ENCODE measurements around the gene LARP1B. TPM values are rescaled to one million over a fixed set of nuclear protein-coding genes. Genes with fewer than 3 reads are reported as not detected.

The LARP1B gene
- total and polyA plus RNA-seq, 2 of the 8 experiments (the other 6 are each of a cell fraction or from before 2014, with no cell fraction given), result 10.6 to 47.0 TPM

DNA sequence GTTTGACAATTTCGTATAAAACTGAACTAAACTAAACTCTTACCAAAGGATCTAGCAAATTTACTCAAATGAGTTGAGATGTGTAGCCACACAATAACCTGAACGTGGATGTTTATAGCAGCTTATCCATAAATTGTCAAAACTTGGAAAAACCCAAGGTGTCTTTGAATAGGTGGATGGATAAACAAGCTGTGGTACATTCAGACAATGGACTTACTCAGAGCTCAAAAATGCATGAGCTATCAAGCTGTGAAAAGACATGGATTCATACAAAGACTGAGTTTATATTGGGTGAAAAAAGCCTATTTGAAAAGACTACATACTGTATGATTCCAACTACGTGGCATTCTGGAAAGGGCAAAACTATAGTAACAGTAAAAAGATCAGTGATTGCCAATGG, 69.5 kb downstream of the LARP1B start (continued):
- TF ChIP-seq CHD2 (IDR thresholded peaks at IDR 0.05; ENCODE audit: low read length) (no peak), ATF2 (IDR thresholded peaks at IDR 0.05; ENCODE audit: low read length) (no peak), ZNF274 (IDR thresholded peaks at IDR 0.05; ENCODE audit: borderline replicate concordance, extremely low read depth, low read length) (no peak)
- TF ChIP-seq, protein P1, sequence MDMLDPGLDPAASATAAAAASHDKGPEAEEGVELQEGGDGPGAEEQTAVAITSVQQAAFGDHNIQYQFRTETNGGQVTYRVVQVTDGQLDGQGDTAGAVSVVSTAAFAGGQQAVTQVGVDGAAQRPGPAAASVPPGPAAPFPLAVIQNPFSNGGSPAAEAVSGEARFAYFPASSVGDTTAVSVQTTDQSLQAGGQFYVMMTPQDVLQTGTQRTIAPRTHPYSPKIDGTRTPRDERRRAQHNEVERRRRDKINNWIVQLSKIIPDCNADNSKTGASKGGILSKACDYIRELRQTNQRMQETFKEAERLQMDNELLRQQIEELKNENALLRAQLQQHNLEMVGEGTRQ (IDR thresholded peaks at IDR 0.05; ENCODE audit: low read length), result no peak

Data from H1 (cell line).